Skin of body (tissue), 2 donors: ENCODE results near the gene CMSS1. TPM values are rescaled to one million over a fixed set of nuclear protein-coding genes. Genes with fewer than 3 reads are reported as not detected.
A peak's percentile ranks its signal among the peaks of the same experiment; 100 is the strongest.

Experiments
- DNase-seq: peaks from one replicate; lab custom pipeline; 2025; lab: John Stamatoyannopoulos, UW
- total RNA-seq: library from RNA; depleted of rRNA; stranded (reverse); fragments of >200 nt; gene quantifications from one replicate; pipeline ENCODE4 v1.2.3, GENCODE V29; 2014

The CMSS1 gene
- total RNA-seq, 1 donor from 2014 or later, result 12.9 TPM

DNA sequence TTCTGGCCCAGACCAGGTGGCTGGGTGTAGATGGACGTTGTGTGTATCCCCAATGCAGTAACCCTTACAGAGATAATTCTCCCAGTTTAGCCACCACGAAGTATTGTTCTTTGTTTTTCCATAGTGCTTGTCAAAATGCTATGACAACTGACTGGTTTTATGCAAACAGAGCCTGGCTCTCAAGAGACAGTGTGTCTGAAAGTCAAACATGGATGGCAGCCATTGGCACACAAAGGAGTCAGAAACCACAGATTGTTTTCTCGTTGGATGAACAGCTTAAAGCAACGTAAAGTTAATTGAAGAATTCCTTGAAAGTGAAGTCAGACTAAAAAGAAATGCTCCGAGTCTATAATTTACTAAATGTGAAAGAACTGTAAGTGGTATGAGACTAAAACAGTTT is 205.5 kb downstream of the CMSS1 start:
- DNase-seq, result peak; percentile 84

DNA sequence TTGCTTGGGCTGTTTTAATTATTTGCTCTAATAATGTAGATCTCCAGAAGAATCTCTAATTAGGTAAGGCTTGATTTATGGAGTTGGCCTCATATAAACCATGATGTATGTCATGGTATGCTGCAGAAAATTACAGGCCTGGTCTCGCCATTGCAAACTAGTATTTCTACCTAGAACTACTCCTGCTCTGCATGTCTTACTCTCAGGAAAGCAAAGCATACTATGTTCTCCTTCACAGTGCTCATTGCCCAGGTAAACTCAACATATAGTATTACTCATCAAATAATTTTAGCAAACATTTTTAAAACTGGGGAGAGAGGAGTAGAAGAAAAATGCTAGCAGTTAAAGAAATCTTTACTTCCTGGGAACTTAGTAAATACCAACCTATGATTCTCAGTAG is 205.9 kb downstream of the CMSS1 start:
- DNase-seq, result no peak

DNA sequence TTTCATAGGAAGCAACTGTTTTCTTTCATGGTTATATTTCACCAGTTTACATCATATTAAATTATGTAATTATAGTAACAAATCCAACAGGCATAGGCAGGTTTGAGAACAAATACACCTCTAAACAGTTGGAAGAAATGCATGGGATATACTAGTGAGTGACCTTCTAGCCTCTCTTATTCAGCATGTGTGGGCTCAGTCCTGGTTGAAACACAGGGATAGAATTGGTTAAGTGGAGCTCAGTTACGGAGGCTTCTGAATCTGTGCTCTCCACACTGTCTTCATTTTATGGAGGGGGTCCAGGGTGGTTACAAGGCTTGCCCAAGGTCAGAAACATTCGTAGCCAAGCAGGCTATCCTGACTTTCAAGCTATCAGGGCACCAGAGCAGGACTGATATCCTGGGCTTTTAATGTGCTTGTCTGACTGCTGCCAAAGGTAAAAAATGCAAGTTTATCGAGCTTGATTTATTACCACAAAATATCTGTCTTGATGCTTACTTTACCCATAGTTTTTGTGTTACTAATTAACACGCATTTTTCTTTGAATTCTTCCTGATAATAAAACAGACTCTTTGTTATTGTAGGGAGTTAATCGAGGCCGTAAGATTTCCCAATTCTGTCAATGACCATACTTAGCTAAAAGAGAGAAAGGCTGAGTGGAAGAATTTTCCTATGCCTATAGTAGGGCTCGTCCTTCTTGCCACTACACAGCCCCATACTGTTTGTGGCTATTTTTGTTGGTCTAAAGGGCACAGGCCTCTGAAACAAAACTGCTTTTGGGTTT is 207.1 kb downstream of the CMSS1 start:
- DNase-seq, result no peak

DNA sequence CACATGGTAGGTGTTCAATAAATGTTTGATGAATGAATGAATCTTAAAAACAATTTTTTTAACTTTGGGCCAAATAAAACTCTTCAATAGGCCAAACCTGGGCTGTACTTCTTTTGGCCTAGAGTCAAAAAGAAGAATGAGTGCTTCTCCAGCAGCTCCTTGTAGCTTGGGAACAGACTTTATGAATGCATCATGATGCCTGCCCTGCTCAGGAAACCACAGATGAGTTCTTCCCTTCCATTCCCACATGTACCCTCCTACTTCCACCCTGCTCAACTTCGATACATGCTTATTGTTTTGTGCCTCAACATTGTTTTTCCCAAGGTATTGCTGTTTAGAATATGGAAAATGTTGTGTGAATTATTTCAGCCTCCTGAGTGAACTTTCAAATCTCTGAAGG is 209.7 kb downstream of the CMSS1 start:
- DNase-seq, result no peak

DNA sequence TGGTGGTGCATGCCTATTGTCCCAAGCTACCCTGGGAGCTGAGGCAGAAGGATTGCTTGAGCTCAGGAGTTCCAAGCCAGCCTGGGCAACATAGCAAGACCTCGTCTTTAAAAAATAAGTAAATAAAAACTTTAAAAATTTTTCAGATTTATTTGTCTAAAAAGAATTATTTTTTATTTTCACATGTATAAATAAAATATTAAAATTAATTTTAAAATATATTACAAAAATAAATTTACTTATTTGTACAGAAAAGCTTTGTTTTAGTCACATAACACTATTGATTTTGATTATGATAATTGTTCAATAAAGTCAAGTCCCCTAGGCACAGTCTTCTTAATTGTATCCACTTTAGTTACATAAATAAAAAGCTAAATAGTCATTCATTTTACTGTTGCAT is 211.4 kb downstream of the CMSS1 start:
- no peak for DNase-seq

DNA sequence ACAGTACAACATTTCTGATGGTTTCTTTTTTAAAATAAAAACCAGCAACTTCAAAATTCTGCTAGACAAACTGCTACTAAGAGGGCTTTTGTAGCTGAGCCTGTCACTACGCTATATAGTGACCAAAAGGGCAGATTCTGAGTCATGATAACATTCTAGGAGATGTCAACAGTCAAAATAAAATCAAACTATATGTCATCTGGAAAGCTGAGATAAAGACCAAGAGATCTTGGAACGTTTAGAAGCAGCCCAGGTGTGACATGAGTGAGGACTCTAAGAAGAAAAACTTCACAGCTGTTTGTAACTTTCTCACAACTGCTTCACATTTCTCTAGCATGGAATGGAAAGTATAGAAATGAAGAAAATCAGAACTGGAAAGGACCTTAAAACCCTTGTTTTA is 212.0 kb downstream of the CMSS1 start:
- no peak for DNase-seq

DNA sequence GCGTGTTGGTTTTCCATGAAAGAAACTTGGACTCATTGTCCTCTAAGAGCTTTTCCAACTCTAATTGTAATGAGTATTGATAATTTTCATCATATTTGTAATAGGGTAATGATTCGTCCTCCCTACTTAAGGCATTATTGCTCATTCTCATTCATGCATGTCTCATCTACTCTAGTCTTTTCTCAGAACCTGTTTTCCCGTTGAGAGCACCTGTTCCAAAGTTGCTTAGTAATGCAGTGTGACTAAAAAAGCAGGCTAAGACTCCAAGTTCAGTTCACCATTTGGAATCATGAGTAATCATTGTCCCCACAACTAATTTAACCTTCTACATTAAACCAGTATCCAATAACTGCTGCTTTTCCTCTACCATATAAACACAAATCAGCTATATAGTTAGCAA is 212.7 kb downstream of the CMSS1 start:
- no peak for DNase-seq

DNA sequence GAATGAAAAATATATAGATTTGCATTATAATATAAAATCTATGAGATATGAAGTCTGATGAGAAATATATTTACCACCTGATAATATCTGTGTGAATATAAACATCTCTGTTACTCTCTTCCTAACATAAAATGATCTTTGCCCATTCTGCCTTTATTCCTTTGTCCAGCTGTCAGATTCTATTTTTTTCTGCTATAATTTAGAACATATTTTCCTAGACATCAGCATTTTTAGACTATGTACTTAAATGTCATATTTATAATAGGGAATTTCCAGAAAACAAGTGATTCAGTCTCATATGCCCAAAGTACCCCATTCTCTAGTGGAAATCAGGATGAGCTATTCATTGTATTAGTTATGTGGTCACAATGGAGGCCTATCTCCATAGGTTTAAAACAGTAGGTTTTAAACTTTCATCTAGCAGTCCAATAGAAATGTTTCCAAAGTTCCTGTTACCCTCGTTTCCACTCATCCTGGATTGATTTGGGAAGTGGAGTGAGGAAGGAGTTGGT is 213.3 kb downstream of the CMSS1 start:
- DNase-seq, result no peak

DNA sequence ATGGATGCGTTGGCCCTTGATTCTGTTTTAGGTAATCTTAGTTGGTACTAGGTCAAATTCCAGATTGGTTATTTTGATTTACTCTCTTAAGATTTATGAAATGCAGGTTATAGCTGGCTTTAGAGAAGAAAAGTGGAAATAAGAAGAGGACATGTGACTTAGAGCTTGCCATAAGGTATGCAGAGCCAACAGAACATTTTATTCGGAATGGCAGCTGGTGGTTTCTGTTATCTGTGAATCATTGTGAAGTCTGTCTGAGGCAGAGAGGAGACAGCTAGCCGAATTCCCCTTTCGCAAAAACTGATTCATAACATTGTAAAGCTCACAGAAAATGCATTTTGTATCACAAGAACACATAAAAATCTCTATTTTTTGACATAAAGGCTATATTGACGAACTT is 214.6 kb downstream of the CMSS1 start:
- DNase-seq, result no peak

DNA sequence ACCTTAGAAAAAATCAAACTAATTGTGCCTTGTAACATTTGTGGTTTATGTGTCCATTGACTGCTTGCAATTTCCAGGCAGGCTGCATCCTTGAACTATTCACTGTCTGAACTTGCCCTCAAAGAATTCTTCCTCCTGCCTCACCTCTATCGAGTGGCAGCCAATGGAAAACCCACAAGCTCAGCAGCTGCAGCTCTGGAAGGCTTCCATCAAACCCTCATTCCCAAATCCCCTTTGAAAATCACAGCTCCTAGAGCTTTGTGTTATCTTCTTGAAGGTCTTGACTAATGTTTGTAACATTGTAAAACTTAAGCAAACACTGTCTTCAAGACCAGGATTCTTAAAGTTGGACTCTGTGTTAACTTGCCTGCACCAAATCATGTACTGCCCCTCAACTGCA is 215.5 kb downstream of the CMSS1 start:
- DNase-seq, result no peak

DNA sequence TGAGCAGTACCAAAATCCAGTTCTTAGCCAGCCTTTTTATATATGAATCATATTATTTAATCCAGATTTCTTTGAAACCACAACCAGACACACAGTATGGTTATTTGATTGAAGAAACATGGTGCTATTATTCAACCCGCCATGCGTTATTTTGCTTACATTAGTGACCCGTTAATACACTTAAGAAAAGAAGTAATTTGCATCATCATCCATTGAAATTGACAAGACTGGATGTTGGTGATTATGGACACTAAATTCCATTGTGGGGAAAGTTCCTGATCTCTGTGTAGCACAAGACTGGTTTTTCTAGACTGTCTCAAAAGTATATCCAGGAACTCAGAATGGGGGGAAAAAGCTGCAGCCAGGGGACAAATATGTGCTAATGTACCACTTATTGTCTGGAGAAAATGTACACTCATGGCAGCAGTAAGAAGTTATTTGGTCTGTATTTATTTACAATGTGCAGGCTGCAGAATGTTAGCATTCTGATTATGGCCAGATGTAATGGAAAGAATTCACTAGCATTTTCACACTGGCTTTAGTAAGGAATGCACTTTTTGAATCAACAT is 216.3 kb downstream of the CMSS1 start:
- DNase-seq, result peak; percentile 68

DNA sequence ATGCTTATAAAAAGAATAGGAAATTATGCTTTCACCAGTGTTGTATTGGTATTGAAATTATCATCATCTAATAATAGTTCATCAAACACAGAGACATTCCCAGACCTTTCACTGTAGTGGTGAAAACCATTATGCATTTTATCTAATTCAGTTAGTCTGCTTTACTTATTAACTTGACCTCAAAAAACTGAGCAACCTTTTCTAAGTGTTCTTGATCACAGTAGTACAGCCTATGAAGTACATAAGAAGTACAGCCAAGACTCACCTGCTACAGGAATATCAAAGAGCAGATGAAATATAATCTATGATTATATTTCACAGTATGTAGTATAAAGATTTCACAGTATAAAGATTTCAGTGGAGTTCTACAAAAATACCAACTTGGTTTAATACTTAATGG is 221.4 kb downstream of the CMSS1 start:
- DNase-seq, result no peak

DNA sequence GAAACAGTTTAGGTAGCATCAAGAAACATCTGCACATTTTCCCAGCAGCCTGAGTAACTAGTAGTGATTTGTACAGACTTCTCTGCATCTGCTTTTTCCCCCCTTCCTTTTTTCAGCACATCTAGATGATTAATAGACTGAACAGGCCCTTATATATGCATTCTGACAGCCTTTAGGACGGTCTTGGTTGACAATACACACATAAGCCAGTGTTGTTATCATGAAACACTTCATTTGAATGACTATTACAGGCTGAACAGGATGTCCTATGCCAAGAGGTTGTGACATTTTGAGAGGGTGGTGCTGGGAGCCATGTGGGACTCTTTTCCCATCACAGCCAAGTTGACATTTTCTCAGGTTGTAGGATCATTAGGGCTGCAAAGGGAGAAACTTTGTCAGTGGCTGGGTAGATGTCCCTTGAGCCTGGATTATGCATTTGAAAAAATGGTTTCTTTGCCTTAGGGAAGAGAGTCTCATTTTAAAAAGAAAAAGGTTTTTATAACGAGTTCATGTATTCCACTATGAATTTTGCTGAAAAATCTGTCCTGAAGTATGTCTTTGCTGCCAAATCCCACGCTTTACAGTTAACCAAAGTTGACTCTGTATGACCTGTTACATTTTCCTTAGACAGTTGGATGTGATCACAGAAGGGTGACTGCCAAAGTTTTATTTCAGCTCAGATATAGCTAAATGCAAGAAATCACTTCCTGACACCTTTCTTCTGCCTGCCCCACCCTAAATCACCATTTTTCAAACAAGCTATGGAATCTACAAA is 223.0 kb downstream of the CMSS1 start:
- DNase-seq, result peak; percentile 75

DNA sequence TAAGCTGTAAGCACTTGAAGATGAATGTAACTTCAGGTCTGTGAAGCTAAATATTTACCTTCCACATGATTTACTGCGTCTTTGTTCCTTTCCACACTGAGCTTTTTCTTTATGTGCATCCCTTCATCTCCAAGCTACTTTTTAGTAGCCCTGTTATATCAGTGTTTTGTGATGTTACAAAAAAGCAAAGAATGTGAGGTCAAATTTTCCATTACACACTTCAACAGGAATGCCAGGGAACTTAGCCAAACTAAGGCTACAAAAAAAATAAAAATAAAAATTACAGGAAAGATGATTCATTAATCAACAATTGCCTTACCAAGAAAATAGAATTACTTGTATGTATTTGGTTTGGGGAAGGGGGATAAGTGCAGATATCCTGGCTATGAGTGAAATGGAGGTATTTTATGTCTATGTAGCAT is 223.7 kb downstream of the CMSS1 start:
- DNase-seq, result peak; percentile 93

DNA sequence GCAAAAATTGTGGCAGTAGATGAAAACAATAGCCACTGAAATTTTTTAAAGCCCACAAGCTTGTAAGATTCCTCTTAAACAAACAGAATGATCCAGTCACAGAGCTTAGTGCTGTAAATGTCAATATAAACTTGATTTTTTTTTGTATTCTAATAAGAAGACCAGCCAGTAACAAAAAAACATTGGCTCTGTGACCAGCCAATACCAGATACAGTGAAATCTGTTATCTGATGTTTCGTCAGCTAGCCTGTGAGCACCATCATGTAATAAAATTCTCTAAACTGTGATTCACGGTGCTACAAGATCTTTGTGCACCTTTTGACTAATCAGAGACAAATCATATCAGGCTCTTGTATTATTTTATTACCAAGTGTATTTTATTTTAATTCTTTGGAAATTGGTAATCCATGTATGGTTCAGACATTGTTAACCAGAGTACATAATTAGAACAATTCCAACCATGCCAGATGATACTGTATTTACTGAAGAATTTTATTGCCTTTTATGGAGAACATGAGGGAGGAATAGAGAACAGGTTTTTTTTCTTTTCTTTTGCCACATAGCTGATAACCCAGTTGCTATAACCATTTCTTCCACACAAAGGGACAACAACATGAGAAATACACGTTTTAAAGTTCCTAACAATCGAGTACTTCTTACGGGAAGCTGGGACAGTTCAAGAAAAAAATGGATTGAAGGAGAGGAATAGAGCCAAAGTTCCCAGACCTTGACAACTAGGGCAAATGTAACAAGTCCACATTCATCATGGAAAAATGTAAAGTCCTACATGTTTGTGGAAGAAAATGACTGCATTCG is 224.7 kb downstream of the CMSS1 start:
- no peak for DNase-seq

DNA sequence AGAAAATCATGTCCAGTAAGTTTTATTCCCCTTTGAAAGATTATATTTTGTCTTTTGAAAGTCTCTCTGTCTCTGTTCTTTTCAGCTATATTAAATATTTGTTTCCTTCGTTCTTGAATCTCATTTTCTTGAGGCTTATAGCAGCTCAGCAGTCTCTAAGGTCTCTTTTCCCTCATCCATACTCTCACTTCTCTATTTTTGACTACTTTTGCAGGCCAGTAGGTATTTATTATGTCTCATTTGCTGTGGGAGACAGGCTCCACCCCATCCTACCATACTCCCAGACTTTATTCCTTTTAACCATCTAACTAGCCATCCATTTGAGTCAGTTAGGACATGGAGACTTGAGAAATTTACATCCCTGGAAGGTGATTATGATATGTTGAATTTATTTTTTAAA is 225.6 kb downstream of the CMSS1 start:
- no peak for DNase-seq

DNA sequence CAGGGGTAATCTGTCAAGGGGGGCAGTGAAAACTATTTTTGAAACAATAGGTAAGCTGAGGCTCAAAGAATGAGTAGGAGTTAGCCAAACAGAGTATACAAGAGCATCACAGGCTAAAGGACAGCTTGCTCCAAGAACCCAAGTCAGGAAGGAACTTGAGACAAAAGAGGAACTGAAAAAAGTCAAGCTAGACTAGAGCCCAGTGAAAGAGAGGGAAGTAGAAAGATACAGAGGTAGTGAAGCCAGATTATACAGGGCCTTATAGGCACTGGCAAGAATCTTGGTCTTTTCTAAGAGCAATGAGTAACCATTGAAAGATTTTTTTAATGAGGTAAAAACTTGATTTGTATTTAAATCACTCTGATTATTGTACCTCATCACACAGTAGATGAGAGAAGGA is 226.7 kb downstream of the CMSS1 start:
- no peak for DNase-seq

DNA sequence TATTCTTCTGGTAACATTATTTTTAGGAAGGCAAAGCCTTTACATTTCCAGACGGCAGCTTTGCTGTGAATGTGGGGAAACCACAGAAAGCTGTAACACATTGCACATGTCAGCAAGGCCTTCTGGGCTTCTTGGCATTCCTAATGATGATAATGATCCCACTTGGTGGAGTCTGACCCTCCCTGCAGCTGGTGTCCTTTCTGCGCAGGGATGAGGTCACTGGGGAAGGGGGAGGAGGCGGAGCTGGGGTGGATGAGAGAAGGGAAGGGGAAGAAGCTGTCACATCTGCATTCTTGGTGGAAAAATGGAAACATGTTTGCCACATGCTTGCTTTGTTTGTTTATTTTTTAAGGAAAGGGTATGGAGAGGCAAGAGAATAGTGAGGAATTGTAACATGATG is 228.0 kb downstream of the CMSS1 start:
- peak; percentile 99 for DNase-seq

DNA sequence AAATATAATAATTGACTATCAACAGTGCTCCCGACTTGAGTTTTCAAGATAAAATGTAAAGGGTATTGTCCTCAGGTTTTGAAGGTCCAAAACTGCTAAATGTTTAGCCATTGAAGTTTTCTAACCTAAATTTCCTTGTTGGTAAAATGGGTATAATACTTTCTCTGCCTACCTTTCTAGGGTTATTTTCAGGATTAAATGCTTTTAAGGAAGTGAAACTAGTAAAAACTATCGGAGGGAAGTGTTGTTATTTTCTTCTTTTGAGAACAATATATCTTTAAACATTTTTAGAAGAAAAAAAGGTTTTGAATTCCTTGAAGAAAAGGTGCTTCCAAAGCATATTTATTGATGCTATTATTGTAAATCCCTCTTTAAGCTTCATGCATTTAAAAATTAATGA is 229.3 kb downstream of the CMSS1 start:
- DNase-seq, result no peak

DNA sequence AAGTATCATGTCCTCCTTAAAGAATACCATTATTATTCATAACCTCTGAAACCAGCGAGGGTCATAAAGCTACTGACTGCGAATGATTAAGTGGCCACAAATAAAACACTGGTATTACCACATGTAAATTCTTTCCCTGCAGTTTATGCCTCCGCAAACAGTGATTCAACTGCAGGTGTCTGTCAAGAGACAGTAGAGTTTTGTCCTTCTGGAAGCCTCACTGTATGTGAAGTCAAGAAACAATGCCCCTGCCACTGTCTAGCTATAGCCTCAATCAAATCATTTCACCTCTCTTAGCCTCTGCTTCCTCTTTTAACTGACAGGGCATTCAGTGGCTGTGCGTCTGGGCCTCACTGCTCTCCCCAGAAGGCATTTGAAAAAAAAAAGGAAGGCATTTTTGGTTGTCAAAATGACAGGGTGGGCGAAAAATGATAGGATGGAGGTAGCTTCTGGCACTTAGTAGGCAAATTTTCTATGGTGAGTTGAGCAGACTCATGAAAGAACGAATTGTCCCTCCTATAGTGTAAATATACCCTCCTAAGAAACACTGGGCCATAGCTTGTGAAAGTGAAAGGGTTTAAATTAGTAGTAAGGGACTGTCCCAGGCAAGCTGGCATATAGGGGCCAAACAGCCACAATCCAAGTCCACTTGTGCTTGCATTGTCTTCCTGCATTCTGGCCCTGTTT is 229.9 kb downstream of the CMSS1 start:
- no peak for DNase-seq

DNA sequence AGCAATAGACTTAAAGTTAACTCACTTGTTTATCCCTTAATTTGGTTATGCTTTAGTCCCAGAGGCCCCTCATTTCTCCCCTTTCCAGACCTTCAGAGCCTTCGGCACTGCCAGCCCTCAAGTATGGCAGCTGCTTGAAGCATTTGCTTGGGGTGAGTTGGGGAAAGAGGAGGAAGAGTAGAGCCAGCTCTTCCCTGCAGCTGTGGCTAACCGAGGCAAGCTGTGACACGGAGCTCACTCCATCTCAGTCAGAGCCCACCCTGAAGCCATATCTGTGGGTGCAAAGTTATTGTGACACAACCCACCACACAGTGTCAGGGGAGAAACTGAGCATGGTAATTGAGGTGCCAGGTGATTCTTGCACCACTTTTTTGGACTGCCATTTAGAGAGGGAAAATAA is 230.6 kb downstream of the CMSS1 start:
- DNase-seq, result no peak
